ENCODE data around the gene ATXN2L. TPM values are rescaled to one million over a fixed set of nuclear protein-coding genes. Genes with fewer than 3 reads are reported as not detected.

The ATXN2L gene
- total RNA-seq, 1 donor from 2014 or later, result 169 TPM

- intact Hi-C loops (cut with DNase I), result no loop called here
- no peaks in the 10 kb centered on the region for H3K36me3 ChIP-seq
- H3K4me1 ChIP-seq, result peaks cover 9% of the 10 kb centered on the region in 2 donors
- H3K4me3 ChIP-seq, result no peak overlapping the region
- H3K27me3 ChIP-seq, result no peaks in the 10 kb centered on the region
- no peak for TF ChIP-seq CTCF (IDR thresholded peaks at IDR 0.05)
- no peak for DNase-seq (ENCODE audit: low spot score in 2 of 2)
- H3K9me3 ChIP-seq, result no peaks in the 10 kb centered on the region
- no peak overlapping the region for H3K27ac ChIP-seq
Observed at GRCh38 chr16:28884045-28884444, 61.2 kb downstream of the ATXN2L start.

Other genes starting within 250 kb of the ATXN2L start
- gene SULT1A2, start 225.9 kb upstream of the ATXN2L start, total RNA-seq, result 4.3 TPM
- gene SULT1A1, start 213.0 kb upstream of the ATXN2L start, total RNA-seq, result 46.2 TPM
- not detected for gene NPIPB8, start 184.9 kb upstream of the ATXN2L start, total RNA-seq
- gene EIF3C, start 111.5 kb upstream of the ATXN2L start, total RNA-seq, result 356 TPM
- not detected for gene NPIPB9, start 71.2 kb upstream of the ATXN2L start, total RNA-seq
- 92.5 TPM for gene TUFM, start 23.3 kb downstream of the ATXN2L start, total RNA-seq
- 69.6 TPM for gene SH2B1, start 40.8 kb downstream of the ATXN2L start, total RNA-seq
- not detected for gene ATP2A1, start 55.5 kb downstream of the ATXN2L start, total RNA-seq
- gene RABEP2, start 102.2 kb downstream of the ATXN2L start, total RNA-seq, result 64.5 TPM
- gene CD19, start 109.0 kb downstream of the ATXN2L start, total RNA-seq, result not detected
- 11.2 TPM for gene NFATC2IP, start 127.9 kb downstream of the ATXN2L start, total RNA-seq
- 59.3 TPM for gene SPNS1, start 151.8 kb downstream of the ATXN2L start, total RNA-seq
- gene LAT, start 162.1 kb downstream of the ATXN2L start, total RNA-seq, result 53.4 TPM